ENCODE data around the gene RNF212. TPM values are rescaled to one million over a fixed set of nuclear protein-coding genes. Genes with fewer than 3 reads are reported as not detected.

The RNF212 gene
- total and polyA plus RNA-seq, 9 of the 15 experiments (the other 6 are each of a cell fraction or from before 2014, with no cell fraction given): 0.04 TPM; not detected in 8

GRCh38 chr4:1151541-1151940 lies 38.2 kb upstream of the RNF212 start:
- no peak overlapping the region for H3K27ac ChIP-seq (ENCODE audit: extremely low read depth, low read depth, low read length)
- H3K4me1 ChIP-seq (replicated peaks in 1 of 2; ENCODE audit: control insufficient read depth in 2 of 2, insufficient read depth in 2 of 2, low read length in 2 of 2): peaks cover 0 to 4% of the 10 kb centered on the region in 2 experiments; a peak in 2 of 5 replicates
- no peak for DNase-seq (ENCODE audit: extremely low read depth in 1 of 4, low spot score in 3 of 4)
- H3K4me2 ChIP-seq (ENCODE audit: insufficient read depth, low read length): no peak overlapping the region
- H2AFZ ChIP-seq (ENCODE audit: low read depth, low read length): no peak overlapping the region
- no peaks in the 10 kb centered on the region for H3K36me3 ChIP-seq (ENCODE audit: control insufficient read depth, insufficient read depth, low read length)
- H3K9me1 ChIP-seq (ENCODE audit: control insufficient read depth, insufficient read depth, low read length): no peaks in the 10 kb centered on the region
- ChIA-PET POLR2A (interaction anchor here (0.6 to 2.1 kb wide), 2 partner anchors 12 to 15 kb away, joined by 3 to 7 read pairs; no protein-coding TSS in a partner anchor), CTCF (ENCODE audit: low intra/inter-chr PET ratio) (interaction anchor here (0.6 kb wide), 1 partner anchor 10 kb away, joined by 3 read pairs; no protein-coding TSS in a partner anchor)
- 0% methylated on average over 6 of the region's 6 CpGs for WGBS (ENCODE audit: insufficient coverage, low coverage, missing lambda C conversion rate)
- H3K27me3 ChIP-seq (ENCODE audit: control insufficient read depth in 2 of 2, insufficient read depth in 2 of 2, low read length in 2 of 2): peaks cover 27 to 69% of the 10 kb centered on the region in 2 experiments; a peak in 4 of 5 replicates
- no peak for TF ChIP-seq SNIP1 (IDR thresholded peaks at IDR 0.05; ENCODE audit: low read depth)
- ATAC-seq: no peak
- no peaks in the 10 kb centered on the region for H3K9me3 ChIP-seq (replicated peaks; ENCODE audit: control insufficient read depth, insufficient read depth, low read depth, low read length)
- BruUV-seq (replicated peaks): no TSS peak
- in situ Hi-C loops (cut with MboI): no loop called here
- no peaks in the 10 kb centered on the region for H4K20me1 ChIP-seq (replicated peaks; ENCODE audit: control insufficient read depth, insufficient read depth, low read length)
- no peak overlapping the region for H3K9ac ChIP-seq (ENCODE audit: insufficient read depth in 1 of 2, low read depth in 2 of 2, low read length in 2 of 2)
- FAIRE-seq: no peak
- intact Hi-C loops (cut with micrococcal nuclease): no loop called here
- H3K4me3 ChIP-seq: no peak overlapping the region
- no peaks in the 10 kb centered on the region for H3K79me2 ChIP-seq (ENCODE audit: control insufficient read depth, insufficient read depth, low read length)

GRCh38 chr4:1150875-1151274 lies 37.5 kb upstream of the RNF212 start:
- H3K79me2 ChIP-seq (ENCODE audit: control insufficient read depth, insufficient read depth, low read length): no peaks in the 10 kb centered on the region
- 0% methylated on average over 3 of the region's 3 CpGs for WGBS (ENCODE audit: insufficient coverage, low coverage, missing lambda C conversion rate)
- no peaks in the 10 kb centered on the region for H3K9me3 ChIP-seq (replicated peaks; ENCODE audit: control insufficient read depth, insufficient read depth, low read depth, low read length)
- DNase-seq (ENCODE audit: extremely low read depth in 1 of 4, low spot score in 3 of 4) (no peak), FAIRE-seq (no peak), ATAC-seq (no peak)
- BruUV-seq (replicated peaks): no TSS peak
- H3K4me1 ChIP-seq (replicated peaks in 1 of 2; ENCODE audit: control insufficient read depth in 2 of 2, insufficient read depth in 2 of 2, low read length in 2 of 2): peaks cover 0 to 4% of the 10 kb centered on the region in 2 experiments; a peak in 2 of 5 replicates
- H2AFZ ChIP-seq (ENCODE audit: low read depth, low read length): no peak overlapping the region
- no peak overlapping the region for H3K4me2 ChIP-seq (ENCODE audit: insufficient read depth, low read length)
- H3K27me3 ChIP-seq (ENCODE audit: control insufficient read depth in 2 of 2, insufficient read depth in 2 of 2, low read length in 2 of 2): peaks cover 23 to 66% of the 10 kb centered on the region in 2 experiments; a peak in 4 of 5 replicates
- POLR2A ChIA-PET: interaction anchor here (0.7 to 2.1 kb wide), 2 partner anchors 13 to 516 kb away, joined by 3 to 7 read pairs; no protein-coding TSS in a partner anchor
- in situ Hi-C loops (cut with MboI) (no loop called here), intact Hi-C loops (cut with micrococcal nuclease) (no loop called here)
- no peak overlapping the region for H3K27ac ChIP-seq (ENCODE audit: extremely low read depth, low read depth, low read length)
- no peaks in the 10 kb centered on the region for H3K9me1 ChIP-seq (ENCODE audit: control insufficient read depth, insufficient read depth, low read length)
- CTCF ChIA-PET (ENCODE audit: low intra/inter-chr PET ratio): no interaction called here
- no peaks in the 10 kb centered on the region for H3K36me3 ChIP-seq (ENCODE audit: control insufficient read depth, insufficient read depth, low read length)
- TF ChIP-seq ZSCAN32 (CRISPR knock-in tag; IDR thresholded peaks at IDR 0.05): no peak
- TF ChIP-seq CBX5 (IDR thresholded peaks at IDR 0.05; ENCODE audit: borderline replicate concordance, low read depth): 0 out of 2 replicates have a peak, but pooled peaks have one; percentile 19
- no peak overlapping the region for H3K4me3 ChIP-seq
- H4K20me1 ChIP-seq (replicated peaks; ENCODE audit: control insufficient read depth, insufficient read depth, low read length): no peaks in the 10 kb centered on the region
- no peak overlapping the region for H3K9ac ChIP-seq (ENCODE audit: insufficient read depth in 1 of 2, low read depth in 2 of 2, low read length in 2 of 2)

All from K562 (cell line).